Activated CD4-positive, alpha-beta T cell treated with anti-CD3 and anti-CD28 coated beads for 48 hours (primary cell): ENCODE results near the gene TNS3.
"Not testable (repeated sequence)": the region's sequence is repeated elsewhere in the genome, so short reads cannot be mapped to it uniquely, and the experiment has no call there.

Experiments used
- DNase-seq: peaks from one replicate; pipeline ENCODE4 v3.0.0-alpha.2; 2020

Gene TNS3

DNA sequence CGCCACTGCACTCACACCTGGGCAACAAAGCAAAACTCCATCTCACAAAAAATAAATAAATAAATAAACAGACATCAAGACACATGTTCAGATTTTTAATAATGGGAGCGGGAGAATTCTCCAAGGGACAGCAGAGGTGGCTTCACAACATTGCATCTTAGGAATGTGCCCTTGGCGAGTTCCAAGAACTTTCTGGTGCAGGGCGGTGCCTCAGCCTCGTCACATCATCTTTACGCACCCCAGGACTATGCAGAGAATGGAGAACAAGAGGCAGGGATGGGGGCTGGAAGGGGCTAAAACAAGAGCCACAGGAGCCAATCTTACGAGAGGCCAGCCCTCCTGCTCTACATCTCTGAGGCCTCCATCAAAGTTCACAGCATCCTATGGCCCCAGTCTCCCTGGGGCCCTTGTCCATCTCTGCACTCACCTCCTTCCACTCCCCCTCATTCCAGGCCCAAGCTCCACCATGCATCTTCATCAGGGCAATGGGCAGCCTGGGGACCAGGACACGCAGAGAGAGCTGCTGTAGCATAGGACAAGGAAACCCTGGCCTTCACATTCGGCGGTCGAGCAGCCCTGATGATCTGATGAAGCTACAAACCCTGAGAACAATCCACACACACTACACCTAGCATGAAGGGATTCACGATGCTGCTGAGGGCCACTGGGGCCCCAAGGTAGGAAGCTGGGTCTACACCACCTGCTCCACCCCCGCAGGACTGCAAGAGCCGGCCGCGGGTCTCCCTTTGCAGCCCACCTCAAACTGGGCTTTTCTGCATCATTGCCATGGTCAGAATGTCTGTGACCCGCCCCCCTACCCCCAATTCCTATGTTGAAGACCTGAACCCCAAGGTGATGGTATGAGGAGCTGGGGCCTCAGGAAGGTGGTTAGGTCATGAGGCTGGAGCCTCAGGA, 22.3 kb downstream of the TNS3 start:
- DNase-seq = no peak

- DNase-seq = no peak
Measured at GRCh38 chr7:47557694-47558670, 23.9 kb downstream of the TNS3 start.

DNA sequence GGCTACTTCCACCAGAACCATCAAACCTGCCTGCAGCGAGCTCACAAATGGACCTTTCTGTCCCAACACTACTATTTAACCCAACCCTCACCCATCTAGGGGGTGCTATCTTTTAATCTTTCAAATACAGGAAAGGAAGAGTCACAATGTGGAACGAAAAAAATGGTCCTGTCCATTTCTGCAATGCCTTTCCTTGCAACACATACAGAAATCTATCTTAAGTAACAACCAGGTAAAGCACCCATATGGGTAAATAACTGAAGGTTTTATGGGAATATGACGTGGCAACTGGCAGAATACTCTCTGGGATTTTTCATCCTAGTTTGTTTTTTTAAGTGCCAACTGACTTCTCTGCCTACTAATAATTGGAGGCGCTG, 24.6 kb downstream of the TNS3 start:
- DNase-seq = no peak

- no peak for DNase-seq
Measured at GRCh38 chr7:47556511-47557180, 25.3 kb downstream of the TNS3 start.

DNA sequence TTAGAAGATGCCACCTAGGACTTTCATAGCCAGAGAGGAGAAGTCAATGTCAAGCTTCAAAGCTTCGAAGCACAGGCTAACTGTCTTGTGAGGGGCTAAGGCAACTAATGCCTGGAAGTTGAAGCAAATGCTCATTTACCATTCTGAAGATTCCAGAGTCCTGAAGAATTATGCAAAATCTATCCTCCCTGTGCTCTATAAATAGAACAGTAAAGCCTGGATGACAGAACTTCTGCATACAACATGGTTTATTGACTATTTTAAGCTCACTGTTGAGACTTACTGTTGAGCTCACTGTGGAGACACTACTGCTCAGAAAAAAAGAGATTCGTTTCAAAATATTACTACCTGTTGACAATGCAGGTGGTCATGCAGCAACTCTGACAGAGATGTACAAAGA, 28.6 kb downstream of the TNS3 start:
- no peak for DNase-seq

- no peak for DNase-seq
Measured at GRCh38 chr7:47552621-47553020, 29.3 kb downstream of the TNS3 start.

DNA sequence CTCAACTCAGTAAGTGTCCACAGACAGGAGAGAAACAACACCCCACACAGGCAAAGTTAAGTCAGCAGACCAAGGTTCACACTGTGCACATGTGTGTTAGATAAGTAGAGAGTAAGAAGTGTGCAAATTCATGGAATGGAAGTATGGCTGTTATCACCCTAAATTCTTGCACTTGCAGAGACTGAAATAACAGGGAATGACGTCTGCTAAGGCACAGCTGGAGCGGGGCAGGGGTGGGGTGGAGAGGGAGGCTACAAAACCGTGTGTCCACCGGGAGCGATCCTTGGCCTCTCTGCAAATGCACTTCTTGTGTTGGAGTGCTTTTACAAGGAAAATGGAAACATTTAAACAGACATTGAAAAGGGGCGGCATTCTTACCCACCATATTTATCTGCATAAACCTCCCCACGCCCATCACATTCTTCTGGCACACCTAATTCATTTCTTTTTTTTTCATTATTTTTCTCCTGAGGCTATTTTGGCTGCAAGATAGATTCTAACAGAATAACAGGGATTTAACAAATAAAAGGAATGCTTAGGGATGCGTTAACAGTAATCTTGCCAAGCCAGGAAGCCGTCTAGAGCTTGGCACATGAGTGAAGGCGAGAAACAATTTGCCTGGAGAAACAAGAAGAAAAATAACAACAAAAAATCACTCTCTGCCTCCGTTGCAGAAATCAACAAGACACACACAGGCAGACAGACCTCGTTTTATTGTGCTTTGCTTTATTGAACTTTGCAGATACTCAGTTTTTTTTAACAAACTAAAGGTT, 30.1 kb downstream of the TNS3 start:
- DNase-seq = no peak

DNA sequence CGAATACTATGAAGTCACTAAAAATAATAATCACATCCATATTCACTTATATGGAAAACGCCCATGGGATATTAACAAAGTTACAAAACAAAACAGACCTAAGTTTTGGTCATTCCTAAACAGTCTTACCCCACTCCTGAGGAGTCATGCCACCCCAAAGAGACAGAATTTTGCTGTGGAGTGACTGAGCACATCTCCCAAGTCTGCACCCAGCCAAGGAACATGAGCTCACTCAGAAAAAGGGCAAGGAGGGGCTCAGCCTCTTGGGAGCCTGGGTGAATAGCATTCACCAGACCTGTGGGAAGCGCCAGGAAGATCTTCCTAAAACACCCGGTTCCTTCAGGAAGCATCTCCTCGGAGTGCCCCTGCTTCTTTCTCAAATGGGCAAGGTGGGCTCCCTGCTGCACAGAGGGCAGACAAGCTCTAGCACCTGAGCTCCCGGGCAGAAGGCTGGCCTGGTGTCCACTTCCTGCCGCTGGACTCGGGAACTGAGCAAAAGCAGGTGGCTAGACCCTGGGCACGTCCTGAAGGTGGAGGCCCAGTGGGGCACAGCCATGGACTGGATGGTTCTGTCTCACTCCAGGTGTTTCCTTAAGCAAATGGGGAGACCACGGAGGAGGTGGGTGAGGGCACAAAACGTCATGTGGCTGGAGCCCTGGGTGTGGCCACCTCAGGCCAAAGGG, 31.0 kb downstream of the TNS3 start:
- no peak for DNase-seq

DNA sequence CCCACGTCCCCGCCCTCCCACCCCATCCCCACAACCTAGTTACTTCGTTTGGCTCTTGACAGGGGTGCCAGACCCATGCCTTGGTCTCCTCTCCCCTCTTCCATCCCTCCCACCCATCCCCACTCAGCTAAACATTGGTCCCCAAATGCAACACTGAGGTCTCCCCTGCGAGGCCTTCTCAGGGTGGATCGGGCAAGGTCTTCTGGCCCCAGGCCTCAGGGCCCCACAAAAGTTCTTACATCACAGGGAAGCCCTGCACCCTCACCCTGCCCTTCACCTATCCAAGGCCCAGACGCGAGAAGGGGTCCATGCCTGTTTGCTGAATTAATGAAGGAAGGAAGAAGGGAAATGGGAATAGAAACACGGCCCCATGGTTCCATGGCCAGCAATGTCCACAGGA, 32.0 kb downstream of the TNS3 start:
- DNase-seq = no peak

DNA sequence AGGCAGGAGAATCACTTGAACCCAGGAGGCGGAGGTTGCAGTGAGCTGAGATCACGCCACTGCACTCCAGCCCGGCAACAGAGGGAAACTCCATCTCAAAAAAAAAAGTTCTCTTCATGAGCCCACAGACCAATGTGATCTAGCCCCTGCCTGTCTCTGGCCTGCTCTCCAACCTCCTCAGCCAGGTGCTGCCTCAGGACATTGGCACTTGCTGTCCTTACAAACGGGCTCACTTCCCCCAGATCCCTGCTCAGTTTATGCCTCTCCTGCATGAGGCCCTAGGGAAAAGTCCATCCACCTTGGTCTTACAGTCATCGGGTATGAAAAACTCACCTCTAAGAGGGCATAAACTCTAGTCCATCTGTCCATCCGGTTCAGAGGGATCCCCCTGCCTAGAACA, 32.5 kb downstream of the TNS3 start:
- DNase-seq = no peak

DNA sequence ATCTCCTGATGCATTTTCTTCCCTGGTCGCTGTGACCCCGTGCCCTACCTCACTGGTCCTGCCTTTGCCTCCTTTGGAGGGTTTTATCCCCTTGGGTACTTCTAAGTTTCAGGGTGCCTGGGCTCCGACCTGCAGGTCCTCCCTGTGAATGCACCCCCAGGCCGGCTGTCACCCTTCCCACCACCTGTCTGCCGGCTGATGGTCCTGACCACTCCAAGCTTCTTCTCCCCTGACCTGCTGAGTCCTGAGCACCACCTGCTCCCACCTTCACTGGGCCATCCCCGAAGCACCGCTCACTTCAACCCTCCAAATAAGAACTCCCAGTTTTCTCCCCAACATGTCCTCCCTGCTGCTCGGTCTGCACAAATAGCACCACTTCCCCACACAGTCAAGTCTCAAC, 33.4 kb downstream of the TNS3 start:
- DNase-seq = no peak

- DNase-seq = no peak
Measured at GRCh38 chr7:47546733-47547494, 35.0 kb downstream of the TNS3 start.

DNA sequence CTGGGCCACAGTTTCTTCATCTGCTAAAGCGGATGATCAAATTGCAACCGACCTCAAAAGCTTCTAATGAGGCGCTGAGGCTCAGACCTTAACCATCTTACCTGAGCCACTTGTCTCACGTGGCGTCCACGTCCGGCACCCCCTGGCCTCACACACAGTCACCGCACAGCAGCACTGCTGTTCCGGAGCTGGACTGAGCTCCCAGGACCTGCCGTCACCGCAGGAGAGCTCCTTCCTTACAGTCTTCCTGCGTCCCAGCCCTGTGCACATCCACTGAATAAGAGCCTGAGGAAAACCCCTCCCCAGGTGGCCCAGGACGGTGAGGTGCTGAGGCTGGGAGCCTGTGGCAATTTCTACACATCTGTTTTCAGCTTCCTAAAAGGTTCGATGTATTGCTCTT, 35.7 kb downstream of the TNS3 start:
- no peak for DNase-seq

DNA sequence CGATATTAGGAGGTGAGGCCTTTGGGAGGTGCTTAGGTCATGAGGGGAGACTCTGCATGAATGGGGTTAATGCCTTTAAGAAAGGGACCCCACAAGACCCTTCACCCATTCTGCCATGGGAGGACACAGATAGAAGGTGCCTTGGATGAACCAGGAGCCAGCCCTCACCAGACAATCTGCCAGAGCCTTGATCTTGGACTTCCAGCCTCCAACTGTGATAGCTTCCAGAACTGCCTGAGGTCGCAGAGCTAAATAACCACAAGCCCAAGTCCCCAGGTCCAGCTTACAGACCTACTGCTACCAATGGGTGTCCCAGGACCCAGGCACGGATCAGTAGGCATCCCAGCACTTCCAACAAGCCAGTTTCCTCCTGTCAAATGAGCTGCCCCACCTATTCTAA, 37.5 kb downstream of the TNS3 start:
- DNase-seq = no peak

DNA sequence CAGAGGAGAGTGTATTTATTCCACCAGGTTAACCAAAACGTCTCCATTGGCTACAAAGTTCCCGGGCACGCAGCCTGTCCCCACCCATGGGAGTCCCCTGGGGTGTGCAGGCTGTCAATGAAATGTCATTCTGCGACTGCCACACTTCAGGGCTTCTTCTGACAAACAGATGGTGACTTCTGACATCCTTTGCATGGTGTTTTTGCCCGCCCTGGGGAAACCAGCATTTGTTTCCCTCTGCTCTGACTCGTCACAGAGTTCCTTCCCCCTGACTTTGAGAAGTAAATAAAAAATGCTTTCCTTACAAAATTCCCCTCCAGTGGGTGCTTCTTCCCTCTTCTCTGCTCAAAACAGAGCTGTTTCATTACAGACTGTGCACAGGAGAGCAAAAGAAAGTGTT, 38.2 kb downstream of the TNS3 start:
- no peak for DNase-seq

DNA sequence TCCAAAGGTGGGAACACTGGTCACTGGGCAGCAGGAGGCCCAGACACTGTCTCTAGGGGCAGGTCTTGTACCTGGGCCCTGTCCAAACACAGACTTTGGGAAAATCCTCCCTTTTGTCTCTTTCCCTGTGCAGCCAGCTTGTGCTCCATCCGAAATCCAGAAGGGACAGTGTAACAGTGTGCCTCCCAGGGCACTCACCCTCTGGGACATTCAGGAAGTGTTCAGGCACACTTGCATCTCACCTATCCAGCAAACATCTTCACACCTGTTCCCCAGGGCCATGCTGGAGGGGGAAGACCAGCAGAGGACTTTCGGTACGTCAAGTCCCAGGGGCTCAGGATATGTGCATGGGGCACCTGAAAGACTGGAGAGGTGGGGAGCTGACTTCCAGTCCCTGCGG, 38.9 kb downstream of the TNS3 start:
- DNase-seq = no peak

- DNase-seq = no peak
Measured at GRCh38 chr7:47542051-47542450, 39.9 kb downstream of the TNS3 start.

DNA sequence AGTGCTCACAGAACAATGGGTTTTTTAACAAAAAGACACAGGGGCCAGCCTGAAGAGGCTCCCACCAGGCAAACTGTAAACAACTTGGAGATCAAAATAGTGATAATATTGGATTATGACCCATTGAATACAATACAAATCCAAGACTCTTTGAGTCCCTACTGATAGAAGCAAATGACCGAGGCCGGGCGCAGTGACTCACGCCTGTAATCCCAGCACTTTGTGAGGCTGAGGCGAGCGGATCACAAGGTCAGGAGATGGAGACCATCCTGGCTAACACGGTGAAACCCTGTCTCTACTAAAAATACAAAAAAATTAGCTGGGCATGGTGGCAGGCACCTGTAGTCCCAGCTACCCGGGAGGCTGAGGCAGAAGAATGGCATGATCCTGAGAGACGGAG, 40.4 kb downstream of the TNS3 start:
- DNase-seq = not testable (repeated sequence)

DNA sequence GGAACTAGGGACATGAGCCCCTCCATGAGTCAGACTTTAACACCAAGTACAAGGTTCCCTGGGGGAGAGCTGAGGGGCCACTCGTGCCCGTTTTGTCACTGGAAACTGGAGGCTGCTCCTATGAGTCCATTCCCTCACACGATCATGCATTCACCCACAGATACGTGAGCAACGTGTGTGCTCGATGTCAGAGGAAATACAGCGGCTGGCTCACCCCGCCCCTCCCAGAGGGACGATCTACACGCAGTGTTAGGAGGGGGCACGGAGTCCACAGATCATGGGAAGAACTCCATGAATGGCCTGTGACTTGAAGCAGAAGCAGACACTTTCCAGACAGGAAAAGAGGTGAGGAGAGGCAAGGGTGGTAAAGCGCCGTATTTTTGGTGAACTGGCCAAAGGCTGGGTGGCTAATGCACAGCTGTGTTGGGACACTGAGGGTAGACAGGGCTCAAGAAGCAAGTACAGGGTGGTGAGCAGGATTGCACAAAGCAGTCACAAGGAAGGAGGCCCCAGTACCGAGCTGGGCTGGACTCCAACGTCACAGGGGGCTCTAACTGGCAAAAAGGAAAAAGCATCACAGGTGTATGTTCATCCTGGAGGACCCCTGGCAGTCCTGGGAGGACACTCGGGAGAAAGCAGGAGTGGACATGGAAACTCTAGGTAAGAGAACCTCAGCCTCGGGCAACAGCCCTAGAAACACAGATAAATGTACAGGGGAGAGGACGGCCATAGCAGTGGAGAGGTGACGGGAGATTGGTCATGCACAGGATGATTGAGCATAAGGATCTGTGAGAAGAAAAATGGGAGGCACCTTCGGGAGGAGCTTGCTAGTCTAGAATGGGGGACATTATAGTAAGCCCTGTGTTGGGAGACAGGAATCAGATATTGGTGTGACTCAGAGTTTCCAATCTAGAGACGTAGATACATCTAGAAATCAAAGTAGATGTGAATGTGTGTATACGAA, 41.2 kb downstream of the TNS3 start:
- no peak for DNase-seq

DNA sequence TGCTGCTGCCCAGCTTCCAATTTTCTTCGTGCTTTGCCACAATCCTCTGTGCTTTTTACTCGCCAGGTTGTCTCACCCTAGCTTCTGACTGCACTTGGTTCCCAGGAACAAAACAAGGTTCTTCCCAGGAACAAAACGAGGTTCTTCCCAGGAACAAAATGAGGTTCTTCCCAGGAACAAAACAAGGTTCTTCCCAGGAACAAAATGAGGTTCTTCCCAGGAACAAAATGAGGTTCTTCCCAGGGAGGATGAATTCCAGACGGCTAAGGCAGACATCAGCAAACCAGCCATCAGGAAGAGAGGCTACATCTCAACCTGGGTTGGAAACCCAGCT, 41.9 kb downstream of the TNS3 start:
- no peak for DNase-seq
